ENCODE measurements around the gene ENOPH1.
"Not testable (repeated sequence)": the region's sequence is repeated elsewhere in the genome, so short reads cannot be mapped to it uniquely, and the experiment has no call there.

Gene ENOPH1

GRCh38 chr4:82462415-82462831 is 32.0 kb downstream of the ENOPH1 start:
- no peak overlapping the region for H3K27ac ChIP-seq (ENCODE audit: low read depth, low read length)
- H3K4me1 ChIP-seq (ENCODE audit: control insufficient read depth in 5 of 5, insufficient read depth in 5 of 5, low read length in 5 of 5) = peaks cover 0 to 4% (median 0%) of the 10 kb centered on the region in 5 donors
- no peak overlapping the region for H3K4me3 ChIP-seq (ENCODE audit: low read depth in 1 of 5, low read length in 5 of 5)

GRCh38 chr4:82463221-82463620 is 32.8 kb downstream of the ENOPH1 start:
- Histone ChIP-seq H3K9me3 (ENCODE audit: control insufficient read depth in 5 of 5, low read length in 5 of 5) (no peaks in the 10 kb centered on the region), H3K27ac (ENCODE audit: low read depth, low read length) (no peak overlapping the region), H3K4me3 (ENCODE audit: low read depth in 1 of 5, low read length in 5 of 5) (no peak overlapping the region), H3K9ac (ENCODE audit: low read length in 5 of 5) (no peak overlapping the region), H3K27me3 (ENCODE audit: control insufficient read depth in 5 of 5, insufficient read depth in 4 of 5, low read length in 5 of 5) (no peaks in the 10 kb centered on the region), H3K36me3 (ENCODE audit: control insufficient read depth in 5 of 5, insufficient read depth in 5 of 5, low read length in 5 of 5) (peaks cover 9 to 22% (median 11%) of the 10 kb centered on the region in 5 donors), H3K4me1 (ENCODE audit: control insufficient read depth in 5 of 5, insufficient read depth in 5 of 5, low read length in 5 of 5) (peaks cover 0 to 4% (median 0%) of the 10 kb centered on the region in 5 donors)

More at GRCh38 chr4:82462415-82462831, 32.0 kb downstream of the ENOPH1 start:
- Histone ChIP-seq H3K9me3 (ENCODE audit: control insufficient read depth in 5 of 5, low read length in 5 of 5) (no peaks in the 10 kb centered on the region), H3K36me3 (ENCODE audit: control insufficient read depth in 5 of 5, insufficient read depth in 5 of 5, low read length in 5 of 5) (peaks cover 9 to 27% (median 19%) of the 10 kb centered on the region in 5 donors), H3K27me3 (ENCODE audit: control insufficient read depth in 5 of 5, insufficient read depth in 4 of 5, low read length in 5 of 5) (no peaks in the 10 kb centered on the region), H3K9ac (ENCODE audit: low read length in 5 of 5) (no peak overlapping the region)

GRCh38 chr4:82467471-82467870 is 37.1 kb downstream of the ENOPH1 start:
- H3K9me3 ChIP-seq (ENCODE audit: control insufficient read depth in 5 of 5, low read length in 5 of 5) = no peaks in the 10 kb centered on the region
- H3K36me3 ChIP-seq (ENCODE audit: control insufficient read depth in 5 of 5, insufficient read depth in 5 of 5, low read length in 5 of 5) = no peaks in the 10 kb centered on the region
- no peaks in the 10 kb centered on the region for H3K4me1 ChIP-seq (ENCODE audit: control insufficient read depth in 5 of 5, insufficient read depth in 5 of 5, low read length in 5 of 5)
- H3K27ac ChIP-seq (ENCODE audit: low read depth, low read length) = no peak overlapping the region
- no peak overlapping the region for H3K4me3 ChIP-seq (ENCODE audit: low read depth in 1 of 5, low read length in 5 of 5)
- H3K9ac ChIP-seq (ENCODE audit: low read length in 5 of 5) = no peak overlapping the region
- H3K27me3 ChIP-seq (ENCODE audit: control insufficient read depth in 5 of 5, insufficient read depth in 4 of 5, low read length in 5 of 5) = no peaks in the 10 kb centered on the region

- no peaks in the 10 kb centered on the region for H3K9me3 ChIP-seq (ENCODE audit: control insufficient read depth in 5 of 5, low read length in 5 of 5)
- no peaks in the 10 kb centered on the region for H3K36me3 ChIP-seq (ENCODE audit: control insufficient read depth in 5 of 5, insufficient read depth in 5 of 5, low read length in 5 of 5)
- H3K4me3 ChIP-seq (ENCODE audit: low read depth in 1 of 5, low read length in 5 of 5) = no peak overlapping the region
- no peak overlapping the region for H3K9ac ChIP-seq (ENCODE audit: low read length in 5 of 5)
- no peaks in the 10 kb centered on the region for H3K4me1 ChIP-seq (ENCODE audit: control insufficient read depth in 5 of 5, insufficient read depth in 5 of 5, low read length in 5 of 5)
- no peaks in the 10 kb centered on the region for H3K27me3 ChIP-seq (ENCODE audit: control insufficient read depth in 5 of 5, insufficient read depth in 4 of 5, low read length in 5 of 5)
- no peak overlapping the region for H3K27ac ChIP-seq (ENCODE audit: low read depth, low read length)
Observed at GRCh38 chr4:82469791-82470345, 39.5 kb downstream of the ENOPH1 start.

GRCh38 chr4:82473080-82473479 is 42.7 kb downstream of the ENOPH1 start:
- H3K4me3 ChIP-seq (ENCODE audit: low read depth in 1 of 5, low read length in 5 of 5); H3K36me3 ChIP-seq (ENCODE audit: control insufficient read depth in 5 of 5, insufficient read depth in 5 of 5, low read length in 5 of 5); H3K27me3 ChIP-seq (ENCODE audit: control insufficient read depth in 5 of 5, insufficient read depth in 4 of 5, low read length in 5 of 5); H3K9ac ChIP-seq (ENCODE audit: low read length in 5 of 5); H3K27ac ChIP-seq (ENCODE audit: low read depth, low read length); H3K9me3 ChIP-seq (ENCODE audit: control insufficient read depth in 5 of 5, low read length in 5 of 5); H3K4me1 ChIP-seq (ENCODE audit: control insufficient read depth in 5 of 5, insufficient read depth in 5 of 5, low read length in 5 of 5): not testable (repeated sequence)

GRCh38 chr4:82473621-82474164 is 43.3 kb downstream of the ENOPH1 start:
- H3K9me3 ChIP-seq (ENCODE audit: control insufficient read depth in 5 of 5, low read length in 5 of 5) = no peaks in the 10 kb centered on the region
- H3K27ac ChIP-seq (ENCODE audit: low read depth, low read length) = no peak overlapping the region
- no peak overlapping the region for H3K9ac ChIP-seq (ENCODE audit: low read length in 5 of 5)
- H3K4me3 ChIP-seq (ENCODE audit: low read depth in 1 of 5, low read length in 5 of 5) = no peak overlapping the region
- H3K36me3 ChIP-seq (ENCODE audit: control insufficient read depth in 5 of 5, insufficient read depth in 5 of 5, low read length in 5 of 5) = no peaks in the 10 kb centered on the region
- H3K4me1 ChIP-seq (ENCODE audit: control insufficient read depth in 5 of 5, insufficient read depth in 5 of 5, low read length in 5 of 5) = no peaks in the 10 kb centered on the region
- no peaks in the 10 kb centered on the region for H3K27me3 ChIP-seq (ENCODE audit: control insufficient read depth in 5 of 5, insufficient read depth in 4 of 5, low read length in 5 of 5)

GRCh38 chr4:82475931-82476330 is 45.5 kb downstream of the ENOPH1 start:
- H3K36me3 ChIP-seq (ENCODE audit: control insufficient read depth in 5 of 5, insufficient read depth in 5 of 5, low read length in 5 of 5); H3K27me3 ChIP-seq (ENCODE audit: control insufficient read depth in 5 of 5, insufficient read depth in 4 of 5, low read length in 5 of 5); H3K4me1 ChIP-seq (ENCODE audit: control insufficient read depth in 5 of 5, insufficient read depth in 5 of 5, low read length in 5 of 5); H3K9me3 ChIP-seq (ENCODE audit: control insufficient read depth in 5 of 5, low read length in 5 of 5); H3K9ac ChIP-seq (ENCODE audit: low read length in 5 of 5); H3K4me3 ChIP-seq (ENCODE audit: low read depth in 1 of 5, low read length in 5 of 5); H3K27ac ChIP-seq (ENCODE audit: low read depth, low read length): not testable (repeated sequence)

GRCh38 chr4:82477469-82477868 is 47.1 kb downstream of the ENOPH1 start:
- not testable (repeated sequence) for H3K4me3 ChIP-seq (ENCODE audit: low read depth in 1 of 5, low read length in 5 of 5); H3K4me1 ChIP-seq (ENCODE audit: control insufficient read depth in 5 of 5, insufficient read depth in 5 of 5, low read length in 5 of 5); H3K27ac ChIP-seq (ENCODE audit: low read depth, low read length)

GRCh38 chr4:82479562-82479961 is 49.2 kb downstream of the ENOPH1 start:
- no peaks in the 10 kb centered on the region for H3K9me3 ChIP-seq (ENCODE audit: control insufficient read depth in 5 of 5, low read length in 5 of 5)
- no peak overlapping the region for H3K27ac ChIP-seq (ENCODE audit: low read depth, low read length)
- H3K27me3 ChIP-seq (ENCODE audit: control insufficient read depth in 5 of 5, insufficient read depth in 4 of 5, low read length in 5 of 5) = no peaks in the 10 kb centered on the region
- H3K36me3 ChIP-seq (ENCODE audit: control insufficient read depth in 5 of 5, insufficient read depth in 5 of 5, low read length in 5 of 5) = no peaks in the 10 kb centered on the region
- no peak overlapping the region for H3K4me3 ChIP-seq (ENCODE audit: low read depth in 1 of 5, low read length in 5 of 5)
- no peaks in the 10 kb centered on the region for H3K4me1 ChIP-seq (ENCODE audit: control insufficient read depth in 5 of 5, insufficient read depth in 5 of 5, low read length in 5 of 5)
- H3K9ac ChIP-seq (ENCODE audit: low read length in 5 of 5) = no peak overlapping the region

More at GRCh38 chr4:82477469-82477868, 47.1 kb downstream of the ENOPH1 start:
- H3K27me3 ChIP-seq (ENCODE audit: control insufficient read depth in 5 of 5, insufficient read depth in 4 of 5, low read length in 5 of 5); H3K36me3 ChIP-seq (ENCODE audit: control insufficient read depth in 5 of 5, insufficient read depth in 5 of 5, low read length in 5 of 5); H3K9me3 ChIP-seq (ENCODE audit: control insufficient read depth in 5 of 5, low read length in 5 of 5); H3K9ac ChIP-seq (ENCODE audit: low read length in 5 of 5): not testable (repeated sequence)

GRCh38 chr4:82480771-82481505 is 50.5 kb downstream of the ENOPH1 start:
- Histone ChIP-seq H3K4me3 (ENCODE audit: low read depth in 1 of 5, low read length in 5 of 5) (no peak overlapping the region), H3K4me1 (ENCODE audit: control insufficient read depth in 5 of 5, insufficient read depth in 5 of 5, low read length in 5 of 5) (peaks cover 3 to 6% (median 4%) of the 10 kb centered on the region in 5 donors), H3K27me3 (ENCODE audit: control insufficient read depth in 5 of 5, insufficient read depth in 4 of 5, low read length in 5 of 5) (no peaks in the 10 kb centered on the region), H3K27ac (ENCODE audit: low read depth, low read length) (no peak overlapping the region), H3K36me3 (ENCODE audit: control insufficient read depth in 5 of 5, insufficient read depth in 5 of 5, low read length in 5 of 5) (no peaks in the 10 kb centered on the region), H3K9me3 (ENCODE audit: control insufficient read depth in 5 of 5, low read length in 5 of 5) (no peaks in the 10 kb centered on the region), H3K9ac (ENCODE audit: low read length in 5 of 5) (no peak overlapping the region)
